ENCODE data around the gene HTR2B. TPM values are rescaled to one million over a fixed set of nuclear protein-coding genes. Genes with fewer than 3 reads are reported as not detected.

HTR2B gene
- total and polyA plus RNA-seq, 10 donors, result 0.14 to 1.3 (median 0.51) TPM; not detected in 1

DNA sequence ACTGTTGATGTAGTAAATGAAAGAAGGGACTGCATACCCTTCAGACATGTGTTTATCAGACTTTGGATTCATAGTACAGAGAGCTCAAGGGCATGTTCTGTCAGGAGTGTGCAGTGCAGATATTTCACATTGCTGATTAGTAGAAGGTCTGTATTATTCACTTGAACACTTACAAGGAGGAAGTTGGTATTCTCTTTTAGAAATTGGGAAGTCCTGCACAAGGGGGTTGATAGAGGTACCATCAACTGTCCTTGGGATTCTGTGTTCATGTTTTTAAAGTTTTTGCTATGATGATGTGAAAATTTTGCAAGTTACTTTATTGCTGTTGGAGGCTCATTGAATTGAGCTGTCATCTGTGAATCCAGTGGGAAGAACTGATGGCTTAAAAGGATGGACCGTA is 61.5 kb downstream of the HTR2B start:
- intact Hi-C loops (cut with DNase I; ENCODE audit: low total_unique reads), result no loop called here
- H3K4me3 ChIP-seq, result no peak overlapping the region
- 93 to 100% (median 98%) methylated on average over 1 of the region's 1 CpG for WGBS, 5 donors

DNA sequence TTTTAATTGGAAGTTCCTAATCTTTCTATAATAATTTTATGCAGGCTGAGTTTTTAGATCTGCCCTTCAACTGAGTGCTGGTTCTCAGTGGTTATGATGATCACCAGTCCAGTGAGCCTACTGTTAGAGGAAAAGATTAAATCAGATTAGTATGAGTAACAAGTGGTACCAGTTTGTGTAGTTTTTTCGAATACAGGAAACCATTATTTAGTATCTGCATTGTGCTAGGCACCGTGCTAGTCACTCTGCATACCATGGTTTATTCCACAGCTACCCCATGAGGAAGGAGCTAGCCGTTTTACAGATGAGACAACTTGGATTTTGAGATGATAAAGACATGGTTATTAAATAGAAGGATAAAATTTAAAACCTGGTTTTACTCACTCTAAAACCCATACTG is 62.1 kb downstream of the HTR2B start:
- WGBS, 5 donors, result 86 to 94% (median 87%) methylated on average over 3 of the region's 3 CpGs
- no peaks in the 10 kb centered on the region for H3K9me3 ChIP-seq
- peaks cover 0 to 67% (median 53%) of the 10 kb centered on the region in 6 donors for H3K36me3 ChIP-seq
- intact Hi-C loops (cut with DNase I; ENCODE audit: low total_unique reads), result no loop called here
- no peak overlapping the region for H3K27ac ChIP-seq
- DNase-seq, result no peak
- TF ChIP-seq, protein P1, sequence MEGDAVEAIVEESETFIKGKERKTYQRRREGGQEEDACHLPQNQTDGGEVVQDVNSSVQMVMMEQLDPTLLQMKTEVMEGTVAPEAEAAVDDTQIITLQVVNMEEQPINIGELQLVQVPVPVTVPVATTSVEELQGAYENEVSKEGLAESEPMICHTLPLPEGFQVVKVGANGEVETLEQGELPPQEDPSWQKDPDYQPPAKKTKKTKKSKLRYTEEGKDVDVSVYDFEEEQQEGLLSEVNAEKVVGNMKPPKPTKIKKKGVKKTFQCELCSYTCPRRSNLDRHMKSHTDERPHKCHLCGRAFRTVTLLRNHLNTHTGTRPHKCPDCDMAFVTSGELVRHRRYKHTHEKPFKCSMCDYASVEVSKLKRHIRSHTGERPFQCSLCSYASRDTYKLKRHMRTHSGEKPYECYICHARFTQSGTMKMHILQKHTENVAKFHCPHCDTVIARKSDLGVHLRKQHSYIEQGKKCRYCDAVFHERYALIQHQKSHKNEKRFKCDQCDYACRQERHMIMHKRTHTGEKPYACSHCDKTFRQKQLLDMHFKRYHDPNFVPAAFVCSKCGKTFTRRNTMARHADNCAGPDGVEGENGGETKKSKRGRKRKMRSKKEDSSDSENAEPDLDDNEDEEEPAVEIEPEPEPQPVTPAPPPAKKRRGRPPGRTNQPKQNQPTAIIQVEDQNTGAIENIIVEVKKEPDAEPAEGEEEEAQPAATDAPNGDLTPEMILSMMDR (IDR thresholded peaks at IDR 0.05 in 8 of 11, conservative IDR thresholded peaks at IDR 0.05 in 3 of 11), result no peak
- no peak for TF ChIP-seq POLR2AphosphoS5 (IDR thresholded peaks at IDR 0.05)
- TF ChIP-seq POLR2A (IDR thresholded peaks at IDR 0.05), result no peak
- H3K4me3 ChIP-seq, result no peak overlapping the region
- no peaks in the 10 kb centered on the region for H3K27me3 ChIP-seq (replicated peaks in 1 of 7)
- peaks cover 22 to 37% (median 28%) of the 10 kb centered on the region in 6 donors for H3K4me1 ChIP-seq

More for the DNA sequence above, 61.5 kb downstream of the HTR2B start:
- peaks cover 17 to 31% (median 23%) of the 10 kb centered on the region in 6 donors for H3K4me1 ChIP-seq
- TF ChIP-seq, protein P1 (IDR thresholded peaks at IDR 0.05 in 8 of 11, conservative IDR thresholded peaks at IDR 0.05 in 3 of 11), result no peak
- no peak for TF ChIP-seq POLR2A (IDR thresholded peaks at IDR 0.05)
- no peak for TF ChIP-seq POLR2AphosphoS5 (IDR thresholded peaks at IDR 0.05)
- no peak overlapping the region for H3K27ac ChIP-seq
- no peaks in the 10 kb centered on the region for H3K9me3 ChIP-seq
- H3K36me3 ChIP-seq, result peaks cover 1 to 73% (median 59%) of the 10 kb centered on the region in 6 donors
- DNase-seq, result no peak
- no peaks in the 10 kb centered on the region for H3K27me3 ChIP-seq (replicated peaks in 1 of 7)

- Histone ChIP-seq H3K4me1 (peaks cover 28 to 51% (median 38%) of the 10 kb centered on the region in 6 donors), H3K27ac (no peak overlapping the region), H3K9me3 (no peaks in the 10 kb centered on the region), H3K4me3 (no peak overlapping the region), H3K36me3 (peaks cover 0 to 37% (median 30%) of the 10 kb centered on the region in 6 donors), H3K27me3 (replicated peaks in 1 of 7) (no peaks in the 10 kb centered on the region)
- DNase-seq, result no peak
- TF ChIP-seq POLR2AphosphoS5 (IDR thresholded peaks at IDR 0.05), result no peak
- TF ChIP-seq POLR2A (IDR thresholded peaks at IDR 0.05), result no peak
- TF ChIP-seq, protein P1 (IDR thresholded peaks at IDR 0.05 in 8 of 11, conservative IDR thresholded peaks at IDR 0.05 in 3 of 11), result no peak
- WGBS, 5 donors, result 84 to 94% (median 87%) methylated on average over 2 of the region's 2 CpGs
- intact Hi-C loops (cut with DNase I; ENCODE audit: low total_unique reads), result no loop called here
These were observed 65.1 kb downstream of the HTR2B start for GRCh38 chr2:231059756-231060155.

- WGBS, 5 donors, result 83 to 94% (median 87%) methylated on average over 4 of the region's 4 CpGs
These were observed 65.9 kb downstream of the HTR2B start for GRCh38 chr2:231058761-231059550.

More at GRCh38 chr2:231058761-231059550, 65.9 kb downstream of the HTR2B start:
- Histone ChIP-seq H3K27ac (no peak overlapping the region), H3K4me1 (peaks cover 28 to 54% (median 38%) of the 10 kb centered on the region in 6 donors), H3K36me3 (peaks cover 0 to 29% (median 22%) of the 10 kb centered on the region in 6 donors), H3K9me3 (no peaks in the 10 kb centered on the region), H3K27me3 (replicated peaks in 1 of 7) (no peaks in the 10 kb centered on the region), H3K4me3 (no peak overlapping the region)
- no peak for DNase-seq
- intact Hi-C loops (cut with DNase I; ENCODE audit: low total_unique reads), result no loop called here
- TF ChIP-seq, protein P1 (IDR thresholded peaks at IDR 0.05 in 8 of 11, conservative IDR thresholded peaks at IDR 0.05 in 3 of 11), result no peak
- TF ChIP-seq POLR2A (IDR thresholded peaks at IDR 0.05), result no peak
- TF ChIP-seq POLR2AphosphoS5 (IDR thresholded peaks at IDR 0.05), result no peak

Measured in spleen (tissue), 11 donors.